IMR-90 (cell line): ENCODE results near the gene CTSH. TPM values are rescaled to one million over a fixed set of nuclear protein-coding genes. Genes with fewer than 3 reads are reported as not detected.
A peak's percentile ranks its signal among the peaks of the same experiment; 100 is the strongest.

Experiments used
- ATAC-seq: fragments of 200-7000 bp; cut with Tn5 transposase; 2 replicates; pipeline ENCODE4 v1.9.1; 2020; ENCODE audit warnings: low read depth, mild to moderate bottlenecking, moderate library complexity
- BruUV-seq: library from RNA; stranded (reverse); fragments of 400-500 nt; replicated peaks from 2 replicates; lab custom pipeline; 2021; lab: Mats Ljungman, UMichigan
- CTCF ChIA-PET: fragments of 300-600 bp; formaldehyde crosslinking; extraction: SDS; loops from one replicate; lab custom pipeline; 2021; ENCODE audit warnings: antibody characterized with exemption; lab: Yijun Ruan, JAX
- POLR2A ChIA-PET: fragments of 300-600 bp; sonication (Branson Sonifier 250); formaldehyde crosslinking; loops from one replicate; lab custom pipeline; 2022; ENCODE audit warnings: antibody characterized with exemption; ENCODE audit not compliant: unreplicated experiment; lab: Charles Lee
- DNase-seq: peaks from one replicate; pipeline ENCODE4 v3.0.0; 2013
- H2AFZ ChIP-seq: replicated peaks from 2 replicates; pipeline ENCODE3; 2013; ENCODE audit warnings: low read length, mild to moderate bottlenecking; ENCODE audit not compliant: poor library complexity
- H2AK5ac ChIP-seq: 2 replicates; pipeline ENCODE4 v1.6.1; 2013; ENCODE audit warnings: low read depth, low read length, inconsistent platforms
- H2AK9ac ChIP-seq: replicated peaks from 2 replicates; pipeline ENCODE3; 2013; ENCODE audit warnings: mild to moderate bottlenecking, low read depth, low read length, moderate library complexity; ENCODE audit not compliant: poor library complexity
- H2BK120ac ChIP-seq: 2 replicates; pipeline ENCODE4 v1.6.1; 2013; ENCODE audit warnings: low read depth, low read length, inconsistent platforms
- H2BK15ac ChIP-seq: 3 replicates; pipeline ENCODE4 v1.6.1; 2013; ENCODE audit warnings: low read depth, low read length, inconsistent platforms
- H2BK20ac ChIP-seq: 2 replicates; pipeline ENCODE4 v1.6.1; 2013; ENCODE audit warnings: low read depth, mild to moderate bottlenecking, inconsistent platforms, low read length, moderate library complexity
- H2BK5ac ChIP-seq: 2 replicates; pipeline ENCODE4 v1.6.1; 2013; ENCODE audit warnings: mild to moderate bottlenecking, low read depth, low read length, inconsistent platforms; ENCODE audit not compliant: poor library complexity, severe bottlenecking
- H3K14ac ChIP-seq: replicated peaks from 2 replicates; pipeline ENCODE4 v1.6.1; 2013; ENCODE audit warnings: low read depth, low read length, inconsistent platforms
- H3K18ac ChIP-seq: 2 replicates; pipeline ENCODE4 v1.6.1; 2013; ENCODE audit warnings: low read depth, low read length, control low read depth
- H3K23ac ChIP-seq: 2 replicates; pipeline ENCODE4 v1.6.1; 2013; ENCODE audit warnings: low read depth, low read length, inconsistent platforms
- H3K27ac ChIP-seq: 2 replicates; pipeline ENCODE4 v1.5.1; 2013; ENCODE audit warnings: mild to moderate bottlenecking, control low read depth, low read length; ENCODE audit not compliant: insufficient read depth
- H3K27me3 ChIP-seq: 2 replicates; pipeline ENCODE4 v1.6.1; 2013; ENCODE audit warnings: low read length; ENCODE audit not compliant: control insufficient read depth, insufficient read depth
- H3K36me3 ChIP-seq: 2 replicates; pipeline ENCODE4 v1.6.1; 2013; ENCODE audit warnings: low read length, mixed read lengths; ENCODE audit not compliant: control insufficient read depth, insufficient read depth
- H3K4ac ChIP-seq: 2 replicates; pipeline ENCODE4 v1.6.1; 2013; ENCODE audit warnings: low read depth, low read length, inconsistent platforms
- H3K4me1 ChIP-seq: 2 replicates; pipeline ENCODE4 v1.6.1; 2013; ENCODE audit warnings: low read length, mixed read lengths; ENCODE audit not compliant: control insufficient read depth, insufficient read depth
- H3K4me2 ChIP-seq: 2 replicates; pipeline ENCODE4 v1.6.1; 2013; ENCODE audit warnings: low read depth, mild to moderate bottlenecking, control low read depth, low read length, moderate library complexity
- H3K4me3 ChIP-seq: 2 replicates; pipeline ENCODE4 v1.5.1; 2013; ENCODE audit warnings: low read depth, mild to moderate bottlenecking, control low read depth, low read length, moderate library complexity; ENCODE audit not compliant: insufficient read depth
- H3K56ac ChIP-seq: 2 replicates; pipeline ENCODE4 v1.6.1; 2013; ENCODE audit warnings: low read length, inconsistent platforms; ENCODE audit not compliant: insufficient read depth; ENCODE audit errors: extremely low read depth
- H3K79me1 ChIP-seq, 2 experiments: 2 replicates each; pipeline ENCODE4 v1.6.1; 2013; ENCODE audit warnings: low read length in 2 of 2, inconsistent platforms in 1 of 2, low read depth in 1 of 2
- H3K9ac ChIP-seq: 2 replicates; pipeline ENCODE4 v1.6.1; 2013; ENCODE audit warnings: low read depth, low read length, control low read depth
- H3K9me1 ChIP-seq: 2 replicates; pipeline ENCODE4 v1.6.1; 2013; ENCODE audit warnings: low read length, inconsistent platforms; ENCODE audit not compliant: insufficient read depth
- H3K9me3 ChIP-seq: 2 replicates; pipeline ENCODE4 v1.6.1; 2013; ENCODE audit warnings: low read length; ENCODE audit not compliant: control insufficient read depth, insufficient read depth
- H4K20me1 ChIP-seq: 2 replicates; pipeline ENCODE4 v1.6.1; 2013; ENCODE audit warnings: low read length, inconsistent platforms; ENCODE audit not compliant: insufficient read depth
- H4K5ac ChIP-seq: 2 replicates; pipeline ENCODE4 v1.6.1; 2013; ENCODE audit warnings: mild to moderate bottlenecking, low read depth, low read length, control low read depth
- H4K8ac ChIP-seq, 2 experiments: 2 replicates each; pipeline ENCODE4 v1.6.1; 2013; ENCODE audit warnings: low read depth in 2 of 2, low read length in 2 of 2, control low read depth in 1 of 2, inconsistent platforms in 1 of 2
- H4K91ac ChIP-seq: 2 replicates; pipeline ENCODE4 v1.6.1; 2013; ENCODE audit warnings: low read depth, low read length, inconsistent platforms; ENCODE audit not compliant: insufficient read depth
- BHLHE40 ChIP-seq: fragments of 150-350 bp; IDR thresholded peaks from 2 replicates; pipeline ENCODE4 v1.6.1; 2016; ENCODE audit warnings: mild to moderate bottlenecking, low read depth, low read length
- CEBPB ChIP-seq: IDR thresholded peaks from 2 replicates; pipeline ENCODE4 v1.6.1; 2012; ENCODE audit warnings: low read depth, low read length, improper control_type of control experiment
- CHD1 ChIP-seq: IDR thresholded peaks from 2 replicates; pipeline ENCODE4 v1.6.1; 2012; ENCODE audit warnings: low read depth, low read length, improper control_type of control experiment
- FOS ChIP-seq: fragments of 150-350 bp; IDR thresholded peaks from 2 replicates; pipeline ENCODE4 v1.6.1; 2016; ENCODE audit warnings: low read depth, low read length
- MAFK ChIP-seq: IDR thresholded peaks from 2 replicates; pipeline ENCODE4 v1.6.1; 2012; ENCODE audit warnings: low read depth, low read length, improper control_type of control experiment
- MAZ ChIP-seq: IDR thresholded peaks from 2 replicates; pipeline ENCODE4 v1.6.1; 2012; ENCODE audit warnings: low read depth, mild to moderate bottlenecking, low read length, improper control_type of control experiment, moderate library complexity, borderline replicate concordance
- MXI1 ChIP-seq: IDR thresholded peaks from 2 replicates; pipeline ENCODE4 v1.6.1; 2012; ENCODE audit warnings: low read depth, mild to moderate bottlenecking, low read length, moderate library complexity, borderline replicate concordance
- NFE2L2 ChIP-seq: fragments of 150-350 bp; IDR thresholded peaks from 2 replicates; pipeline ENCODE4 v1.6.1; 2016; ENCODE audit warnings: low read depth, mild to moderate bottlenecking, low read length
- POLR2A ChIP-seq: IDR thresholded peaks from 2 replicates; pipeline ENCODE4 v1.6.1; 2012; ENCODE audit warnings: mild to moderate bottlenecking, low read depth, low read length
- RAD21 ChIP-seq: IDR thresholded peaks from 2 replicates; pipeline ENCODE4 v1.6.1; 2012; ENCODE audit warnings: low read length, improper control_type of control experiment
- RCOR1 ChIP-seq: IDR thresholded peaks from 2 replicates; pipeline ENCODE4 v1.6.1; 2012; ENCODE audit warnings: mild to moderate bottlenecking, low read length, improper control_type of control experiment; ENCODE audit not compliant: insufficient replicate concordance
- RFX5 ChIP-seq: IDR thresholded peaks from 2 replicates; pipeline ENCODE4 v1.8.0; 2012; ENCODE audit warnings: low read depth, mild to moderate bottlenecking, low read length, moderate library complexity
- SMC3 ChIP-seq: fragments of 150-350 bp; IDR thresholded peaks from 2 replicates; pipeline ENCODE4 v1.6.1; 2016; ENCODE audit warnings: low read depth, mild to moderate bottlenecking, antibody characterized with exemption, low read length, moderate library complexity
- WGBS, 2 experiments: methylation state at CpG; one replicate each; pipeline versions ENCODE4 v1.1.5 to v1.1.7; 2013; ENCODE audit warnings: missing lambda C conversion rate in 2 of 2; ENCODE audit not compliant: insufficient read length in 1 of 2; ENCODE audit errors: extremely low coverage in 2 of 2; 5-methylcytosine and 5-hydroxymethylcytosine counted together
- dilution Hi-C: fragments of 300-500 bp; cut with HindIII; formaldehyde crosslinking; loops from one replicate; pipeline ENCODE4 v1.14.3; 2018; ENCODE audit warnings: low sequenced_read_pairs; ENCODE audit not compliant: unreplicated experiment
- in situ Hi-C: fragments of 300-500 bp; cut with MboI; formaldehyde crosslinking; loops from 3 replicates; pipeline ENCODE4 v1.14.3; 2019; ENCODE audit warnings: low sequenced_read_pairs, inconsistent platforms, mixed read lengths
- intact Hi-C: fragments of 100-400 bp; cut with micrococcal nuclease; formaldehyde crosslinking; loops from 2 replicates; pipeline ENCODE4 v1.10.0; 2022
- polyA plus RNA-seq, 3 experiments: library from polyadenylated mRNA; depleted of rRNA; stranded (reverse); fragments of >200 nt; gene quantifications; 2 replicates each; pipeline ENCODE4 v1.2.3, GENCODE V29; 2012; ENCODE audit warnings: low replicate concordance in 1 of 3
- total RNA-seq: library from RNA; depleted of rRNA; stranded (reverse); fragments of >200 nt; gene quantifications from 2 replicates; pipeline ENCODE4 v1.2.3, GENCODE V29; 2012
- TF ChIP-seq, protein P1 (sequence below): fragments of 150-350 bp; IDR thresholded peaks from 2 replicates; pipeline ENCODE4 v1.6.1; 2017; ENCODE audit warnings: mild to moderate bottlenecking, antibody characterized with exemption, low read length, low read depth
- TF ChIP-seq, protein P2 (sequence below): fragments of 150-350 bp; IDR thresholded peaks from 2 replicates; pipeline ENCODE4 v1.6.1; 2016; ENCODE audit warnings: low read depth, mild to moderate bottlenecking, low read length, moderate library complexity, borderline replicate concordance

CTSH gene
- total and polyA plus RNA-seq, 2 of the 4 experiments (the other 2 are of a cell fraction), result 11.7 to 13.9 TPM

DNA sequence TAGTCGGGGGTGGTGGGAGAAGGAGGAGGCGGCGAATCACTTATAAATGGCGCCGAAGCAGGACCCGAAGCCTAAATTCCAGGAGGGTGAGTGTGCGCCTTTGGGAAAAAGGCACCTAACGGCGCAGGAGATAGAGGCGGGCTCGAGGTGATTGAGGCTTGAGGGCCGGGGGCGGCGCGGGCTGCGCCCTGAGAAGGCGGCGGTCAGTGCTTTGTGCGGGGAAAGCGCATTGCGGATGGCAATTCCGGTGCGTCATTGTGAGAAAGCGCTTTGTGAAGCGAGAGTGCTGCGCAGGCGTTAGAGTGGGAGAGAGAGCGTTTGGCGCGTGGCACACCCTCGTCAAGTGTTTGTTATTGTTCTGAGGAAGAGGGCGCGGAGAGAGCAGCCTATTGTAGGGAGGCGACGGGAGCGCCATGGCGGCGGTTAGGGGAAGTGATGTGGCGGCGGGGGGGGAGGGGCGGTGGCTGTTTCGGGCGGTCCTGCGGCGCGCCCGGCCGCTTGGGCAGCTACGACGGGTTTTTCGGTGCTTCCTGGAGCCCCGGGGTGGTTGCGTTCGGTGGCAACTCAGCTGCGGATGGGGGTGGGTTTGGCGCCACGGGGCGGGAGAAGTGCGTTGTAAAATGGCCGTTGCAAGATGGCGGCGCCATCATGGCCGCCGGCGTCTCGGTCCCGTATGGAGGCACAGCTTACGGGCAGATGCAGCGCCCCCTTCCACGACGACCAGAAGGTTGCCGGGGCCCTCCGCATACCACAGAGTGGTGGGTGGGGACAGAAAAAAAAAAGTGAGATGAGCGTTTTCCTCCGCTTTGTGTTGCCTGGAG, 71.7 kb downstream of the CTSH start:
- WGBS, 2 experiments, result 0% methylated on average over 23 of the region's 75 CpGs; no CpG with 5 or more reads in 1 of the 2 experiments
- CTCF ChIA-PET, result interaction anchor here (0.9 kb wide), 1 partner anchor 62 kb away, joined by 4 read pairs; the partner anchor contains the start of gene ADAMTS7
- TF ChIP-seq CHD1 (peak; percentile 95; the same call in 1 of the 2 replicates), SMC3 (no peak; the same call in 1 of the 2 replicates), MXI1 (peak; percentile 15; the same call in 1 of the 2 replicates), FOS (no peak), RFX5 (no peak), RAD21 (peak; percentile 35; the same call in 1 of the 2 replicates), RCOR1 (no peak), NFE2L2 (peak; percentile 66), POLR2A (peak; percentile 92), CEBPB (no peak), MAFK (0 out of 2 replicates have a peak, but pooled peaks have one; percentile 13), MAZ (peak; percentile 73; the same call in 1 of the 2 replicates), BHLHE40 (0 out of 2 replicates have a peak, but pooled peaks have one; percentile 5)
- TF ChIP-seq, protein P1, sequence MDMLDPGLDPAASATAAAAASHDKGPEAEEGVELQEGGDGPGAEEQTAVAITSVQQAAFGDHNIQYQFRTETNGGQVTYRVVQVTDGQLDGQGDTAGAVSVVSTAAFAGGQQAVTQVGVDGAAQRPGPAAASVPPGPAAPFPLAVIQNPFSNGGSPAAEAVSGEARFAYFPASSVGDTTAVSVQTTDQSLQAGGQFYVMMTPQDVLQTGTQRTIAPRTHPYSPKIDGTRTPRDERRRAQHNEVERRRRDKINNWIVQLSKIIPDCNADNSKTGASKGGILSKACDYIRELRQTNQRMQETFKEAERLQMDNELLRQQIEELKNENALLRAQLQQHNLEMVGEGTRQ, result no peak
- TF ChIP-seq, protein P2, sequence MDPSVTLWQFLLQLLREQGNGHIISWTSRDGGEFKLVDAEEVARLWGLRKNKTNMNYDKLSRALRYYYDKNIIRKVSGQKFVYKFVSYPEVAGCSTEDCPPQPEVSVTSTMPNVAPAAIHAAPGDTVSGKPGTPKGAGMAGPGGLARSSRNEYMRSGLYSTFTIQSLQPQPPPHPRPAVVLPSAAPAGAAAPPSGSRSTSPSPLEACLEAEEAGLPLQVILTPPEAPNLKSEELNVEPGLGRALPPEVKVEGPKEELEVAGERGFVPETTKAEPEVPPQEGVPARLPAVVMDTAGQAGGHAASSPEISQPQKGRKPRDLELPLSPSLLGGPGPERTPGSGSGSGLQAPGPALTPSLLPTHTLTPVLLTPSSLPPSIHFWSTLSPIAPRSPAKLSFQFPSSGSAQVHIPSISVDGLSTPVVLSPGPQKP, result no peak

More for the DNA sequence above, 71.7 kb downstream of the CTSH start:
- Histone ChIP-seq H3K27ac (peak overlapping the region; percentile 94), H2AK9ac (peak overlapping the region; percentile 100), H3K56ac (peak overlapping the region; percentile 100), H3K27me3 (no peaks in the 10 kb centered on the region), H2AFZ (peak overlapping the region; percentile 90), H3K4ac (peak overlapping the region; percentile 100), H2BK15ac (peak overlapping the region; percentile 83; the same call in 2 of the 3 replicates), H3K9me3 (no peaks in the 10 kb centered on the region), H3K4me1 (peaks cover 2% of the 10 kb centered on the region; the same call in 1 of the 2 replicates), H2BK20ac (0 out of 2 replicates have a peak overlapping the region, but pooled peaks have one; percentile 47), H4K5ac (peak overlapping the region; percentile 91), H4K91ac (peak overlapping the region; percentile 100), H2AK5ac (peak overlapping the region; percentile 100), H2BK5ac (peak overlapping the region; percentile 93), H3K4me3 (peak overlapping the region; percentile 67), H4K20me1 (peaks cover 47% of the 10 kb centered on the region), H3K4me2 (peak overlapping the region; percentile 96; the same call in 1 of the 2 replicates), H3K9ac (peak overlapping the region; percentile 98), H3K36me3 (no peaks in the 10 kb centered on the region), H3K18ac (peak overlapping the region; percentile 80), H3K9me1 (no peaks in the 10 kb centered on the region), H4K8ac (peak overlapping the region; percentile 99 to 100), H3K79me1 (peaks cover 3 to 18% of the 10 kb centered on the region in 2 experiments; a peak in 2 of 4 replicates), H3K14ac (peak overlapping the region; percentile 100), H2BK120ac (peak overlapping the region; percentile 83), H3K23ac (peak overlapping the region; percentile 100)
- DNase-seq (peak; percentile 93), ATAC-seq (peak; percentile 71)
- in situ Hi-C loops, result no loop called here
- intact Hi-C loops, result loop anchor here (1.0 to 5.0 kb wide), 3 partner anchors 13 to 121 kb away; partner anchors contain the start of gene ADAMTS7
- dilution Hi-C loops, result no loop called here
- POLR2A ChIA-PET, result interaction anchor here (0.5 to 0.6 kb wide), 2 partner anchors 16 to 307 kb away, joined by 3 to 7 read pairs; no protein-coding TSS in a partner anchor
- BruUV-seq, result no TSS peak
